Muscle layer of duodenum (tissue), 2 donors: ENCODE results near the gene ZSCAN29.

Experiments used
- H3K27ac ChIP-seq: one replicate; pipeline ENCODE4 v1.7.0; 2013; ENCODE audit warnings: mild to moderate bottlenecking, low read length
- H3K27me3 ChIP-seq: one replicate; pipeline ENCODE4 v1.7.0; 2013; ENCODE audit warnings: low read depth, mild to moderate bottlenecking, control low read depth, low read length
- H3K36me3 ChIP-seq, 2 donors: one replicate each; pipeline ENCODE4 v1.7.0; 2013; ENCODE audit warnings: low read length in 2 of 2, control low read depth in 1 of 2, mild to moderate bottlenecking in 1 of 2; ENCODE audit not compliant: insufficient read depth in 2 of 2, control insufficient read depth in 1 of 2
- H3K4me1 ChIP-seq, 2 donors: one replicate each; pipeline ENCODE4 v1.7.0; 2013; ENCODE audit warnings: low read length in 2 of 2, mild to moderate bottlenecking in 2 of 2, control low read depth in 1 of 2, moderate library complexity in 1 of 2; ENCODE audit not compliant: insufficient read depth in 2 of 2, control insufficient read depth in 1 of 2
- H3K4me3 ChIP-seq, 2 donors: one replicate each; pipeline ENCODE4 v1.7.0; 2013; ENCODE audit warnings: low read length in 2 of 2, low read depth in 1 of 2, mild to moderate bottlenecking in 1 of 2
- H3K9me3 ChIP-seq, 2 donors: one replicate each; pipeline ENCODE4 v1.7.0; 2013; ENCODE audit warnings: low read length in 2 of 2, control low read depth in 1 of 2, mild to moderate bottlenecking in 1 of 2; ENCODE audit not compliant: control insufficient read depth in 1 of 2
- donor health status: healthy.

Gene ZSCAN29

GRCh38 chr15:43312378-43312777 is 58.5 kb downstream of the ZSCAN29 start:
- Histone ChIP-seq H3K4me1 (no peaks in the 10 kb centered on the region), H3K36me3 (no peaks in the 10 kb centered on the region), H3K9me3 (no peaks in the 10 kb centered on the region), H3K27me3 (peaks cover 2% of the 10 kb centered on the region), H3K27ac (no peak overlapping the region), H3K4me3 (no peak overlapping the region)
